Epithelial cell of esophagus (primary cell): ENCODE results near the gene CNOT6.

ENCODE experiments used
- DNase-seq: peaks from one replicate; pipeline ENCODE4 v3.0.0; 2010; ENCODE audit warnings: low read depth
- H3K4me3 ChIP-seq: 2 replicates; pipeline ENCODE4 v1.5.1; 2011; ENCODE audit warnings: mild to moderate bottlenecking, low read length, control low read depth
- TF ChIP-seq, protein P1 (sequence below): IDR thresholded peaks from 2 replicates; pipeline ENCODE4 v1.5.1; 2011; ENCODE audit warnings: low read depth, mild to moderate bottlenecking, low read length, control low read depth, inconsistent platforms; ENCODE audit not compliant: insufficient read depth; ENCODE audit errors: missing control alignments

The CNOT6 gene

DNA sequence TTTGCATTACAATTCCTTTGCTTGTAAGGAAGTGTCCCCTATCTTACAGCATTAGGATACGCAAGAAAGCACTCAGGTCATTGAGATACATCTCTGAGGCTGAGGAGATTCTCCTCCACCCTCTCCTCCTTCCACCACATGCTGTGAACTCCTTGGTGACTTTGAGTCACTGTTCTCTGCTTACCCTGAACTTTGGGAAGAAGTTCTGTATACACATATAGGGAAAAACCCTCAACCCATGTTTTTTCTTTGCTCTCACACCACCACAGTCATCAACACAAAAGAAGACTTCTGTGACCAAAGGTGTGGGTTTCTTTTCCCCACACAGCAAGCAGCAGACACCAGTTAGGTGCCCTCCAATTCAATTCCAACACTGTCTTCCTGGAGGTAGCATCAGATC is 38.1 kb downstream of the CNOT6 start:
- TF ChIP-seq, protein P1, sequence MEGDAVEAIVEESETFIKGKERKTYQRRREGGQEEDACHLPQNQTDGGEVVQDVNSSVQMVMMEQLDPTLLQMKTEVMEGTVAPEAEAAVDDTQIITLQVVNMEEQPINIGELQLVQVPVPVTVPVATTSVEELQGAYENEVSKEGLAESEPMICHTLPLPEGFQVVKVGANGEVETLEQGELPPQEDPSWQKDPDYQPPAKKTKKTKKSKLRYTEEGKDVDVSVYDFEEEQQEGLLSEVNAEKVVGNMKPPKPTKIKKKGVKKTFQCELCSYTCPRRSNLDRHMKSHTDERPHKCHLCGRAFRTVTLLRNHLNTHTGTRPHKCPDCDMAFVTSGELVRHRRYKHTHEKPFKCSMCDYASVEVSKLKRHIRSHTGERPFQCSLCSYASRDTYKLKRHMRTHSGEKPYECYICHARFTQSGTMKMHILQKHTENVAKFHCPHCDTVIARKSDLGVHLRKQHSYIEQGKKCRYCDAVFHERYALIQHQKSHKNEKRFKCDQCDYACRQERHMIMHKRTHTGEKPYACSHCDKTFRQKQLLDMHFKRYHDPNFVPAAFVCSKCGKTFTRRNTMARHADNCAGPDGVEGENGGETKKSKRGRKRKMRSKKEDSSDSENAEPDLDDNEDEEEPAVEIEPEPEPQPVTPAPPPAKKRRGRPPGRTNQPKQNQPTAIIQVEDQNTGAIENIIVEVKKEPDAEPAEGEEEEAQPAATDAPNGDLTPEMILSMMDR: no peak
- DNase-seq: no peak
- no peak overlapping the region for H3K4me3 ChIP-seq

DNA sequence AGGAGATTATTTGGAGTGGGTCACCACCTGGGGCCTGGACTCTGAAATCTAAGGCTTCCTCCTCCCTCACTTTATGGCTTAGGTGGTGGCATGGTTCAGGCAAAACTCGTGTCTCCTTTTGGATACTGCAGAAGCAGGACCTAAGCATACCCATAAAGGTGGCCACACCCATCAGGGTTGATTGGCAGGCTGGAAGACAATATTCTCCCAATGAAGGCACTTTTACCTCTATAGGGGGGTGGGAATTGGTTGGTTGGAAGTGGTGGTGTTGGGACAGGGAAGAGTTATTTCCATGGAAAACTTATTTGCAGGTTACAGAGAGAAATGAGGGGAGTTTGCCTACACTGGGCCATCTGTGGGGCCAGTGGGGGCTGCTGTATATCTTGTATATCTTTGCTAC is 39.7 kb downstream of the CNOT6 start:
- H3K4me3 ChIP-seq: no peak overlapping the region
- DNase-seq: no peak
- TF ChIP-seq, protein P1: no peak

- no peak overlapping the region for H3K4me3 ChIP-seq
- DNase-seq: no peak
- TF ChIP-seq, protein P1: no peak
Observed at GRCh38 chr5:180535573-180535972, 41.4 kb downstream of the CNOT6 start.

DNA sequence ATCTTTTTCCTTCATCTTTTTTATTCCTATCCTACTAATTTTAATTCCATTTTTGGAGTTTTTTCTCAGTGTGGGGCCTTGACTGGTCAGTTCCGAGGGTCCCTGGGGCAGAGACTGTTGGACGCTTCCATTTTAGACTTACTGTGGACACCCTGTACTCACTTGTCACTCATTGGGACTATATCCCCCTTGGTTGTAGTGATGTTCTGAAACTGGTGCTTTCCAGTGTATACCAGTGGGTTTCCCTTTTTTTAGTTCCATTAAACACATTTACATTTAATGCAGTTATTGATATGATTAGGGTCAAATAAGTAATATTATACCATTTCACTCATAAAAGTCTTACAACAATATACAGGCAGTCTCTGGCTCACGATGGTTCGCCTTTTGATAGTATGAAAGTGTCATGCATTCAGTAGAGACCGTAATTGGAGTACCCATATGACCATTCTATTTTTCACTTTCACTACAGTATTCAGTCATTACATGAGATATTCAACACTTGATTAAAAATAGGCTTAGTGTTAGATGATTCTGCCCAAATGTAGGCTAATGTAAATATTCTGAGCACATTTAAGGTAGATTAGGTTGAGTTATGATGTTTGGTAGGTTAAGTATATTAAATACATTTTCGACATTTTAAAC is 46.0 kb downstream of the CNOT6 start:
- H3K4me3 ChIP-seq: no peak overlapping the region
- TF ChIP-seq, protein P1: no peak
- no peak for DNase-seq

- DNase-seq: no peak
- no peak overlapping the region for H3K4me3 ChIP-seq
- TF ChIP-seq, protein P1: no peak
Observed at GRCh38 chr5:180541710-180542109, 47.5 kb downstream of the CNOT6 start.

GRCh38 chr5:180545248-180545647 is 51.1 kb downstream of the CNOT6 start:
- TF ChIP-seq, protein P1: no peak
- no peak overlapping the region for H3K4me3 ChIP-seq
- DNase-seq: no peak

DNA sequence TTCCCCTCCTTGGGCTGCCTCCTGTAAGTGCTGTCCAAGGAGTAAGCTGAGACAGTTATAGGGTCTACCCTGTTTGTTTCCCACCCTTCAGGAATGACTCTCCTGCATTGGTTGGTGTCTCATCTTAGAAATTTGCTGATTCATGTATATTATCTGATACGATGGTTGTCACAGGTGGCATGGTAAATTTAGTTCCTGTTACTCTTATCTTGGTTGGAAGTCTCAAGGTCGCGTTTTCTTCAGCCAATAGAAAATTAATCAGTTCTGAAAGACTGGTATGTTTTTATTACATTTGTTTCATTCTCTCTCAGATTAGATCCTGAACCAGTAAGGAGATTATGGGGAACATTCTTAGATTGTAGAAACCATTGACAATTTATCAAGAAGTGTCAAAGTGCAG is 54.4 kb downstream of the CNOT6 start:
- TF ChIP-seq, protein P1: no peak
- DNase-seq: no peak
- H3K4me3 ChIP-seq: no peak overlapping the region
